Cardiac septum (tissue), 1 donor: ENCODE measurements around the gene LARP4B. TPM values are rescaled to one million over a fixed set of nuclear protein-coding genes. Genes with fewer than 3 reads are reported as not detected.

Experiments used
- DNase-seq: peaks from one replicate; pipeline ENCODE4 v3.0.0-alpha.2; 2020; ENCODE audit warnings: low spot score
- intact Hi-C: fragments of 100-400 bp; cut with DNase I; formaldehyde crosslinking; loops from one replicate; pipeline ENCODE4 v1.14.0; 2022
- total RNA-seq: library from RNA; stranded (reverse); fragmentation: NEBNext Ultra II Directional; extraction: Animal tissue kit (Norgen Biotek cat#: 25700); gene quantifications from one replicate; pipeline ENCODE4 v1.2.1, GENCODE V29; 2021
- donor health status: DM: no; HTN: no; CAD: no.

The LARP4B gene
- total RNA-seq, 1 donor from 2014 or later = 69.8 TPM

- DNase-seq = no peak
- intact Hi-C loops = no loop called here
Measured at GRCh38 chr10:846126-846685, 85.3 kb downstream of the LARP4B start.

GRCh38 chr10:845526-845925, 86.0 kb downstream of the LARP4B start:
- intact Hi-C loops = no loop called here
- DNase-seq = no peak

GRCh38 chr10:844552-844951, 87.0 kb downstream of the LARP4B start:
- intact Hi-C loops = no loop called here

DNA sequence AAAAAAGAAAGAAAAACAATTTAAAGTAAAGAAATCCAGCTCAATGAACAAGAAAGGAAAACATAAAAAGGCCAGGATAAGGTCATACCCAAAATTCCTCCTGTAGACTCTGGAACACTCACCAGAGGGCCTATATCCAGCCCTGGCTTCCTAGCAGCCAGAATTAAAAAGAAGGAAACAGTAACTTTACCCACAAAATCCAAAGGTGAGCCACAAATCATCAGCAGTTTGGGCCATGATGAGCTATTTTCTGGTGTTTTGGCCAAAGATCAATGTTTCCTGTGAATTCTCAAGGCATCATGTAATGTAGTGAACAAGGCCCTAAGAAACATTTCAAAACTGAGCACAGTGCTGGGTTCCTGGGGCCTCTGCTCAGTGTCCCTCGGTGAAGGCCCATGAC, 87.8 kb downstream of the LARP4B start:
- DNase-seq = no peak
- intact Hi-C loops = no loop called here

More at GRCh38 chr10:844552-844951, 87.0 kb downstream of the LARP4B start:
- DNase-seq = no peak

DNA sequence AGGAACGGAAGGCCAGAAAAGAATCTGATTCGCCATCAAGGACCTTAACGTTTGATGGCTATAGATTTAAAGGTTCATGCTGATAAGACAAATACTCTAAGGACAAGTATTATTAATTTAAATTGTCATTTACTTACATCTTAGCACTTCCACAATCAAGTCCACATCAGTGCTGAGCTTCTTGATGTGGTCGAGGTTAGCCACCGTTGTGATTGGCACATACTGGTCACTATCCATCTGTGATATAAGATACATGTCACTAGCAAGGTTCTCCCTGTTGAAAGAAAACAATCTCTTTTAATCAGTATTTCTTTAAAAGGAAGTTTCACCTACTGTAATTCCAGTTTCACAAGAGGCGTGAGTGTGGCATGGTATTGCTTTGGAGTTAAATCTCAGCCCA, 88.7 kb downstream of the LARP4B start:
- intact Hi-C loops = no loop called here
- DNase-seq = no peak

- no peak for DNase-seq
- intact Hi-C loops = no loop called here
Measured at GRCh38 chr10:841535-841934, 90.0 kb downstream of the LARP4B start.

DNA sequence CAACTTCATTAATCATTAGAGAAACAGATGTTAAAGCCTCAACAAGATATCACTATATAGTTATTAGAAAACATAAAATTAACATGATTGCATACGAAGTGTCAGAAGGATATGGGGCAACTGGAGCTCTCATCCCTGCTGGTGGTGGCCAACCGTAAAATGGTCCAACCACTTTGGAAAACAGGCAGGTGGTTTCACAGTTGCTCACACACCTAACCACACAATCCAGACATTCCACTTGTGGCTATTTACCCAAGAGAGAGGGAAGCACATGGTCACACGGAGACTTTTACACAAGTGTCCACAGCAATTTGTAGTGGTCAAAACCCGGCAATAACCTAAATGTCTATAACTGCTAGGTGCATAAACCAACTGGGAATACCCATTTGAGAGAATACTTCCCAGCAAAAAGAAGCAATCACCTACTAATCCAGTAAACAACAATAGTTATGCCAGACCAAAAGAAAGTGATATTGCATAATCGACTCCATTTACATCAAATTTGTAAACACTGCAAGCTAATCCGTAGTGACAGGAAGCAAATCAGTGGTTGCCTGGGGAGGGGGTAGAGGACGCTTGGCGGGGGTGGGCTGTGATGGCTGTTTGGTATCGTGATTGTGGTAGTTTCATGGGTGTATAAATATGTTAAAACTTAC, 91.8 kb downstream of the LARP4B start:
- intact Hi-C loops = no loop called here
- DNase-seq = no peak

DNA sequence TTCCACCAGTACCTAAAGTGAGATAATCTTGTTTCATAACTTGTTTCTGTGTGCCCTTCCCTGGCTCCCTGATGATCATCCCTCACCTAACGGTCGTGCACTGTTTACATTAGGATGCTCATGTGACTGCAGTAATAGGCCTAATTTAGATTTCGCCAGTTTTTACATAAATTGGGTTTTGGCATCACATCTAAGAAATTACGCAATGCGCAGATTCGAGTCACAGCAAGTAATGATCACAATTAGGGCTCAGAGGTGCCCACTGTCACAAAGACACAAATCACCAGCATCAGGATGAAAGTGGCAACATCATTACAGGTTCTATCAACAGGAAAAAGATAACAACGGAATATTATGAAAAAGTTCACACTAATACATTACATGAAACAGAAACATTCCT, 94.7 kb downstream of the LARP4B start:
- no peak for DNase-seq
- intact Hi-C loops = no loop called here

DNA sequence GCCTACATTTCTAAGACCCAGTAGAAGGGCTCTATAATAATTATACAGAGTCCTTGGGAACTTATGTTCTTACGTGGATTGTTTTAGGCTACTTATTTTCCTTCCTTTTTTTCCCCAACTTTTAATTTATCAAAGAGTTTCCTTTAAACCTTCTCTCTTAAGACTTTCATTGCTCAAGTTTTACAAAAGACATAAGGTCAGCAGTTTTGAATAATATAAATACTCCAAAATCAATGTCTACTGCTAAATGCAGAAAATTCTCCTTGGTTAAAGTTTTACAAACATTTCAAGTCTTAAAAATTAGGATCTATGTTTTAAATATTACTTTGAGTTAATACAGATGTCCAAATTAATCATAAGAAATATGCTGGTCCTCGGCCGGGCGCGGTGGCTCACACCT, 97.0 kb downstream of the LARP4B start:
- intact Hi-C loops = no loop called here
- DNase-seq = no peak

DNA sequence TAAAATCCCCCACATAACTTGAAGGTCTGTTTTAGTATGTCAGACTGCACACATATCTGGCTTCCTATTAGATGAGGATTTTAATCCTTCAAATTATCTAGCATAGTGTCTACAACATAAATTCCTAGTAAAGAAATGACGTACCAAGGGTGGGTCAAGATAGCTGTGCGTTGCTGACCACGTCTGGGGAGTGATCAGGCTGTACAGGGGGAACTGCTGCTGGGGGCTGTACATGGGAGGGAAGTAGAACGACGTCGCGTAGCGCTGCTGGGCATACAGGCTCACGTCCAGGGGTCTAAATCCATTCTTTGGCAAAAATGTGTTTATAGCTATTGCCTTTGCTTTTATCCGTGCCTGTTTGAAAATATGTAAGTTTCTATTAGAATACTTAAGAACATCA, 102.3 kb downstream of the LARP4B start:
- intact Hi-C loops = no loop called here
- DNase-seq = no peak

GRCh38 chr10:828191-828590, 103.3 kb downstream of the LARP4B start:
- intact Hi-C loops = no loop called here
- no peak for DNase-seq

DNA sequence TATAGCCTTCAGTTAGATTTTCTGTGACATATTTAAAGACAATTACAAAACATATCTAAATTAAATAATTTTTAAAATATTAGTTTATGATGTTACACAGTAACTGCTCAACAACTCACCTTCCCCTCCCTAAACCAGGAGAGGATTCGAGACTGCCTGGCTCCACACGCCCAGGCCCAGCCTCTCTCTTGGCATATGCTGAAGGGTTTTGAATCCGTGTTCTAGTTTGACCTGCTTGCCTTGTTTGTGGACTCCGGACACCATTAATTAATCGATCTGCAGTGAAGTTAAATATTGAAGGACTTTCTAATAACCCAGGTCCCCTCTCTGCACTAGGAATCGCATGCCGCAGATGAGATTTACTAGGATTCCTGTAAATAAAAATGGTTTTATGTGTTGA, 106.6 kb downstream of the LARP4B start:
- intact Hi-C loops = loop anchor here (5.0 kb wide), 1 partner anchor 47 kb away; no protein-coding TSS in a partner anchor
- no peak for DNase-seq

DNA sequence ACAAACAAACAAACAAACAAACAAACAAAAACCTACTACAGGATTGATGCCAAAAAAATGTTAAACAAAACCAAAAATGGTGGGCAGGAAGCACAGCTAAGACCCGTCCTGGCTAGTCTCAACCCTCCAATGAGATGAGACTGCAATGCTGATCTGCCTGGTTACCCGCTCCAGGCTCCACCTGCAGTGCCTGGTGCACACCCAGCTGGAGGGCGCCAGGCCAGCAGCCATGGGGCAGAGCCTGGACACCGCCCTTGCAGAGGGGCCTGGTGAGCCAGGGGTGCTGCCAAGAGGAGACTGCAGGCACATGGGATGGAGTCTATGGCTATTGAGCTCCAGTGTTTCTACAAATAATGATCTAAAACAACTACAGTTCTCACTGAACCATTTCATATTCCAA, 107.0 kb downstream of the LARP4B start:
- no peak for DNase-seq
- intact Hi-C loops = loop anchor here (5.0 kb wide), 1 partner anchor 48 kb away; no protein-coding TSS in a partner anchor

DNA sequence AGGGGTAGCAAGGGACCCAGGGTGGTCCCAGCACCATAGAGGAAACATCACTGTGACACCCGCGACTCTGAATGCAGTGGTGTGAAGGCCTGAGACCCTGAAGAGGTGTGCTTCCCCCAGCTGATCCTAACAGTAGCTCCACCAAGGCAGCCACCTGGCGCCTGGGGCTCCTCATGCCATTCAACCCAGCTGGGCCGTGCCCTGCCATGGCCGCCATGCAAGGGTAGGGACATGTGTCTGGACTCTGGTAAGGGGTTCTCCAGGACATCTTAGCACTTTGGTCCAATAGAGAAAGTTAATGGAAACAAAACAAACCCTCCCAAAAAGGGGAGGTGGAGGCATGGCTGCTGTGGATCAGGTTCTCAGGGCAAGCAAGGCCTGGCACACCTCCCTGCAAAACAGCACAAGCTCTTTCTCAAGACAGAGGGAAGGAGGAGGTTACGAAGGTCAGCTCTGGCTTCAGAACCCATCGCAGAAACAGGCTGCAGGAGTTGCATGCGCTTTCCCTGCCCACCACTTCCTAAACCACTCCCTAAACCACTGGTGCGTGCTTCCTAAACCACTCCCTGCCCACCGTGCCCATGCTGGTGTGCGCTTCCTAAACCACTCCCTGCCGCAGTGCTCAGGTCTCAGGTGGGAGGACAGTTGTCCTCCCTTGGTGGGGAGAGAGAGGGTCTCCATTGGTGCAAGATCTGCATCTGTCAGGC, 108.7 kb downstream of the LARP4B start:
- intact Hi-C loops = loop anchor here (5.0 kb wide), 1 partner anchor 49 kb away; no protein-coding TSS in a partner anchor
- no peak for DNase-seq

DNA sequence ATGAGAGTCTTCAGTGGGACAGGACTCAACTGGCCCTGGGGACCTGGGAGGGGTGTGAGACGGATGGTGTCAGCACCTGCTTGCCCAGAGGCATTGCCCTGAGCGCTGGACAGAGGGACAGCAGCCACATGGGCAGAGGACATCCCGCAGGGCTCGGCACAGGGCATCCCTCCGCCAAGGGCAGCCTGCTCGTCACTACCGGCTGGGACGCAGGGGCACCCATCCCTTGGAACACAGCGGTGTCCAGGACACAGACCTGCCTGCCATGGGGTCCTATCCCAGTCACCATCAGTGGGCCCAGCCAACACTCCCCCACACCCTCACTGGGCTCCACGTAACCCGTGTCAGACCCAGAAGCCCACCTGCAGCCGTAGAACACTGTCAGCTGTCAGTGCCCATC, 109.3 kb downstream of the LARP4B start:
- DNase-seq = no peak
- intact Hi-C loops = loop anchor here (5.0 kb wide), 1 partner anchor 50 kb away; no protein-coding TSS in a partner anchor

DNA sequence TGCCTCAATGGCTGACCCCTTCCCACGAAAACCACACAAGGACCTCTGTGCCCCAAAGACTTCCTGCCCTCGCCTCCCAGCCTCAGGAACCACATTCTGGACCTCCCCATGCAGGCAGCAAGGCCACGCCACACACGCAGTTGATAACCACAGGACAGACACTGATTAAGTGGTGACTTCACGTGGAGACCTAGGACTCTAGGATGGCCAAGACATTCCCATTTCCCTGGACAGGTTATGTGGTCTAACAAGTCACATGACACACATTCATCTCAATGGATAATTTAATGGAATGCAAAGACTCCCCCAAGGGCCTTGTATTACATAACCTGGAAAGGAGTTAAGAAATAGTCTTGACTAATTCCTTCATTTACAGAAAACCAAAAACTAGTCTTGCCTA, 110.2 kb downstream of the LARP4B start:
- intact Hi-C loops = loop anchor here (5.0 kb wide), 1 partner anchor 51 kb away; no protein-coding TSS in a partner anchor
- DNase-seq = no peak

DNA sequence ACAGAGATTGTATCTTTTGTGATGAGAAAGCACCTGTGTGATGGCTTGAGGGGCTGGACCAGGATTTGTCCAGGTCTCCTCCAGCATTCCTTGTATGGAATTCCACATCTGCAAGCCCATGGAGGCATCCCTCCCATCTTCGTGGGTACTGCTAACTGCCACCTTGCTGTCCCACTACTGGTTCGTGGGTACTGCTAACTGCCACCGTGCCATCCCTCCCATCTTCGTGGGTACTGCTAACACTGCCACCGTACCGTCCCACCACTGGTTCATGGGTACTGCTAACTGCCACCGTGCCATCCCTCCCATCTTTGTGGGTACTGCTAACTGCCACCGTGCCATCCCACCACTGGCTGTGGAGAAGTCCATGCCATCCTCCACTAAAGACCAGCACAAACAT, 111.7 kb downstream of the LARP4B start:
- intact Hi-C loops = loop anchor here (5.0 to 10.0 kb wide), 2 partner anchors 52 to 115 kb away; partner anchors contain the start of gene LARP4B
- DNase-seq = no peak

GRCh38 chr10:819326-819725, 112.2 kb downstream of the LARP4B start:
- intact Hi-C loops = loop anchor here (10.0 kb wide), 1 partner anchor 115 kb away; the partner anchor contains the start of gene LARP4B
- DNase-seq = no peak

DNA sequence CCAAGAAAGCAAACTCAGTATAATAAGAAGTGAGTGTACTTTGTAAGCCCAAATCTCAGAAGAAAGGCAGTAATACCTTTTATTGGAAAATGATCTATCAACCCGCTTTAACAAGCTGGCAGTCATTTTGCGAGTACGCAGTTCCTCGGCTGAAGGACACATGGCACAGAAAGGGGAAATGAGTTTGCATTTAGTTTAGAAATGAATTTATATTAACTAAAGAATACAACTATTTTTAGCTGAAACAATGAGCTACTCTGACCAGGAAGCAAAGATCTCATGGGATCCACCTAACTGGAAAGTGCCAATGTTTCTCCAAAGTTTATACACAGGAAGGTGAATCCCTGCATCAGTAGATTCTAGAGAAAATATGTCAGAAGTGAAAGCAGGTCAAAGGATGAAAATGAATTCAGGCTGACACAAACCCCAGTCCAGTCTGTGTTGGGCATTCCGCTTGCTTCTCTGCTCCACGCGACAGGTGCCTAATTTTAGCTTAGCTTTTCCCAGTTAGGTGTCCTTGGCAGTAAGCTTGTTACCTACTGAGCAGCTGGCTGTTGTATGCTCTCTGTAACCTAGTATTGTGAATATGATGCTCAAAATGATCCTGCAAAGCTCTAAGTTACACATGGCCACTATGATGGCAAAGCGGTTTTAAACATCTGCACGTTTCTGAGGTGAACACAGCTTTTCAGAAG, 112.8 kb downstream of the LARP4B start:
- intact Hi-C loops = loop anchor here (10.0 kb wide), 1 partner anchor 116 kb away; the partner anchor contains the start of gene LARP4B

GRCh38 chr10:818010-818409, 113.5 kb downstream of the LARP4B start:
- intact Hi-C loops = loop anchor here (10.0 kb wide), 1 partner anchor 117 kb away; the partner anchor contains the start of gene LARP4B

More for the DNA sequence above, 112.8 kb downstream of the LARP4B start:
- DNase-seq = no peak

More at GRCh38 chr10:818010-818409, 113.5 kb downstream of the LARP4B start:
- no peak for DNase-seq
